Measurements from ENCODE around the gene DDAH2. TPM values are rescaled to one million over a fixed set of nuclear protein-coding genes. Genes with fewer than 3 reads are reported as not detected.

Gene DDAH2
- polyA plus RNA-seq, 3 donors = 29.8 to 56.0 (median 30.6) TPM

GRCh38 chr6:31737315-31737990 lies 8.4 kb upstream of the DDAH2 start:
- Mint-ChIP-seq H3K4me1 (peaks cover 63% of the 10 kb centered on the region), H3K9me3 (peaks cover 0 to 2% (median 0%) of the 10 kb centered on the region in 7 donors), H3K4me3 (peak overlapping the region; percentile 99 to 100), H3K27me3 (ENCODE audit: low read depth in 3 of 3) (peaks cover 0 to 5% (median 2%) of the 10 kb centered on the region in 3 donors), H3K36me3 (peaks cover 24% of the 10 kb centered on the region in 2 donors), H3K27ac (peak overlapping the region; percentile 95 to 100 (median 99))
- Histone ChIP-seq H3K9ac (ENCODE audit: insufficient read depth, low read length, poor library complexity, severe bottlenecking) (peak overlapping the region; percentile 89), H3K36me3 (replicated peaks in 1 of 2; ENCODE audit: control insufficient read depth in 1 of 2, insufficient read depth in 2 of 2, low read length in 2 of 2) (peaks cover 18 to 21% of the 10 kb centered on the region in 2 donors), H3K27me3 (ENCODE audit: control insufficient read depth in 2 of 2, insufficient read depth in 2 of 2, low read length in 2 of 2) (no peaks in the 10 kb centered on the region), H3K4me1 (ENCODE audit: control insufficient read depth in 1 of 2, insufficient read depth in 2 of 2, low read length in 2 of 2) (peaks cover 62 to 75% of the 10 kb centered on the region in 2 donors), H3K9me3 (replicated peaks in 1 of 2; ENCODE audit: control insufficient read depth in 1 of 2, insufficient read depth in 1 of 2, low read length in 2 of 2) (no peaks in the 10 kb centered on the region), H2AFZ (ENCODE audit: insufficient read depth, low read depth, low read length, poor library complexity, severe bottlenecking) (peak overlapping the region; percentile 16), H3K4me3 (replicated peaks in 1 of 3; ENCODE audit: low read depth in 2 of 3, low read length in 3 of 3) (peak overlapping the region; percentile 74 to 100 (median 96)), H3K27ac (ENCODE audit: low read depth in 1 of 2, low read length in 2 of 2) (peak overlapping the region; percentile 91 to 99), H3K4me2 (replicated peaks; ENCODE audit: extremely low read depth, low read length, poor library complexity, severe bottlenecking) (peak overlapping the region; percentile 94), H4K20me1 (ENCODE audit: insufficient read depth, low read length) (peaks cover 24% of the 10 kb centered on the region), H3K79me2 (ENCODE audit: insufficient read depth, low read length) (peaks cover 68% of the 10 kb centered on the region)
- WGBS (ENCODE audit: insufficient coverage) = 0% methylated on average over 6 of the region's 7 CpGs
- peak; percentile 34 to 57 (median 42) for DNase-seq
- TF ChIP-seq, protein P1, sequence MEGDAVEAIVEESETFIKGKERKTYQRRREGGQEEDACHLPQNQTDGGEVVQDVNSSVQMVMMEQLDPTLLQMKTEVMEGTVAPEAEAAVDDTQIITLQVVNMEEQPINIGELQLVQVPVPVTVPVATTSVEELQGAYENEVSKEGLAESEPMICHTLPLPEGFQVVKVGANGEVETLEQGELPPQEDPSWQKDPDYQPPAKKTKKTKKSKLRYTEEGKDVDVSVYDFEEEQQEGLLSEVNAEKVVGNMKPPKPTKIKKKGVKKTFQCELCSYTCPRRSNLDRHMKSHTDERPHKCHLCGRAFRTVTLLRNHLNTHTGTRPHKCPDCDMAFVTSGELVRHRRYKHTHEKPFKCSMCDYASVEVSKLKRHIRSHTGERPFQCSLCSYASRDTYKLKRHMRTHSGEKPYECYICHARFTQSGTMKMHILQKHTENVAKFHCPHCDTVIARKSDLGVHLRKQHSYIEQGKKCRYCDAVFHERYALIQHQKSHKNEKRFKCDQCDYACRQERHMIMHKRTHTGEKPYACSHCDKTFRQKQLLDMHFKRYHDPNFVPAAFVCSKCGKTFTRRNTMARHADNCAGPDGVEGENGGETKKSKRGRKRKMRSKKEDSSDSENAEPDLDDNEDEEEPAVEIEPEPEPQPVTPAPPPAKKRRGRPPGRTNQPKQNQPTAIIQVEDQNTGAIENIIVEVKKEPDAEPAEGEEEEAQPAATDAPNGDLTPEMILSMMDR (IDR thresholded peaks at IDR 0.05) = no peak
- intact Hi-C loops (cut with micrococcal nuclease) = loop anchor here in 1 of 2 donors (5.0 to 10.0 kb wide), 3 partner anchors 57 to 193 kb away; partner anchors contain the start of genes ATP6V1G2, CSNK2B, DDX39B and LY6G5B

GRCh38 chr6:31736768-31737314 lies 7.7 kb upstream of the DDAH2 start:
- Histone ChIP-seq H3K4me2 (replicated peaks; ENCODE audit: extremely low read depth, low read length, poor library complexity, severe bottlenecking) (peak overlapping the region; percentile 94), H3K4me3 (replicated peaks in 1 of 3; ENCODE audit: low read depth in 2 of 3, low read length in 3 of 3) (peak overlapping the region; percentile 74 to 100 (median 96)), H3K27ac (ENCODE audit: low read depth in 1 of 2, low read length in 2 of 2) (peak overlapping the region; percentile 91 to 99), H4K20me1 (ENCODE audit: insufficient read depth, low read length) (peaks cover 30% of the 10 kb centered on the region), H3K9ac (ENCODE audit: insufficient read depth, low read length, poor library complexity, severe bottlenecking) (peak overlapping the region; percentile 89), H3K4me1 (ENCODE audit: control insufficient read depth in 1 of 2, insufficient read depth in 2 of 2, low read length in 2 of 2) (peaks cover 68 to 81% of the 10 kb centered on the region in 2 donors), H3K27me3 (ENCODE audit: control insufficient read depth in 2 of 2, insufficient read depth in 2 of 2, low read length in 2 of 2) (no peaks in the 10 kb centered on the region), H3K9me3 (replicated peaks in 1 of 2; ENCODE audit: control insufficient read depth in 1 of 2, insufficient read depth in 1 of 2, low read length in 2 of 2) (no peaks in the 10 kb centered on the region), H3K79me2 (ENCODE audit: insufficient read depth, low read length) (peaks cover 73% of the 10 kb centered on the region), H3K36me3 (replicated peaks in 1 of 2; ENCODE audit: control insufficient read depth in 1 of 2, insufficient read depth in 2 of 2, low read length in 2 of 2) (peaks cover 24 to 25% of the 10 kb centered on the region in 2 donors), H2AFZ (ENCODE audit: insufficient read depth, low read depth, low read length, poor library complexity, severe bottlenecking) (no peak overlapping the region)
- Mint-ChIP-seq H3K9me3 (peaks cover 0 to 2% (median 0%) of the 10 kb centered on the region in 7 donors), H3K27me3 (ENCODE audit: low read depth in 3 of 3) (peaks cover 0 to 5% (median 2%) of the 10 kb centered on the region in 3 donors), H3K4me3 (peak overlapping the region; percentile 99 to 100), H3K27ac (peak overlapping the region; percentile 95 to 100 (median 99)), H3K4me1 (peaks cover 67% of the 10 kb centered on the region), H3K36me3 (peaks cover 26 to 30% of the 10 kb centered on the region in 2 donors)
- TF ChIP-seq, protein P1 (IDR thresholded peaks at IDR 0.05) = no peak
- intact Hi-C loops (cut with micrococcal nuclease) = loop anchor here in 1 of 2 donors (1.0 to 10.0 kb wide), 4 partner anchors 9 to 192 kb away; partner anchors contain the start of genes ATP6V1G2, CSNK2B, DDX39B and LY6G5B
- 3% methylated on average over 7 of the region's 10 CpGs for WGBS (ENCODE audit: insufficient coverage)
- DNase-seq = peak in 2 of 3 donors; percentile 47 to 60
